HG03108 (cell line): ENCODE data around the gene ERCC6.

ENCODE experiments used
- ATAC-seq: cut with Tn5 transposase; IDR thresholded peaks from one replicate; pipeline ENCODE4 v1.9.1; 2021; ENCODE audit warnings: moderate library complexity; ENCODE audit not compliant: unreplicated experiment

The ERCC6 gene

DNA sequence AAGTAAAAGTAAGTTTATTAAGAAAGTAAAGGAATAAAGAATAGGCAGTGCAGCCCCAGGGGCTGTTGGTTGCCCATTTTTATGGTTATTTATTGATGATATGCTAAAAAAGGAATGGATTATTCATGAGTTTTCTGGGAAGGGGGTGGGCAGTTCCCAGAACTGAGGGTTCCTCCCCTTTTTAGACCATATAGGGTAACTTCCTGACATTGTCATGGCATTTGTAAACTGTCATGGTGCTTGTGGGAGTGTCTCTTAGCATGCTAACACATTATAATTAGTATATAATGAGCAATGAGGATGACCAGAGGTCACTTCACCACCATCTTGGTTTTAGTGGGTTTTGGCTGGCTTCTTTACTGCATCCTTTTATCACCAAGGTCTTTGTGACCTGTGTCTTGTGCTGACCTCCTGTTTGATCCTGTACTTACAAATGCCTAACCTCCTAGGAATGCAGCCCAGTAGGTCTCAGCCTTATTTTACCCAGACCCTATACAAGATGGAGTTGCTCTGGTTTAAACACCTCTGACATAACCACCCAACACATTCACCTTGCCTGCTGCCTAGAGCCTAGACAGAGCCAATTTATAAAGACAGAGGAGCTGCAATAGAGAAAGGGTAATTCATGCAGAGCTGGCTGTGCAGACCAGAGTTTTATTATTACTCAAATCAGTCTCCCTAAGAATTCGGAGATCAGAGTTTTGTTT is 10.9 kb upstream of the ERCC6 start:
- ATAC-seq, result no peak

DNA sequence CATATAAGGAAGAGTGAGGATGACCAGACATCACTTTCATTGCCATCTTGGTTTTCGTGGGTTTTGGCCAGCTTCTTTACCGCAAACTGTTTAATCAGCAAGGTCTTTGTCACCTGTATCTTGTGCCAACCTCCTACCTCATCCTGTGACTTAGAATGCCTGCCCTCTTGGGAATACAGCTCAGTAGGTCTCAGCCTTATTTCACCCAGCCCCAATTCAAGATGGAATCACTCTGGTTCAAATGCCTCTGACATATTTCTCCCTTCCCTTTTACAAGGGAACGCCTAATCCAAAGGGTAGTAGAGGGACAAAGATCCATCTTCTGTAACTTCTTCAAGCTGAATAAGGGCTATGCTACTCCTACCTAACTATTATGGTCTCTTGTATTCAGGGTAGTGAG is 4.7 kb upstream of the ERCC6 start:
- no peak for ATAC-seq

DNA sequence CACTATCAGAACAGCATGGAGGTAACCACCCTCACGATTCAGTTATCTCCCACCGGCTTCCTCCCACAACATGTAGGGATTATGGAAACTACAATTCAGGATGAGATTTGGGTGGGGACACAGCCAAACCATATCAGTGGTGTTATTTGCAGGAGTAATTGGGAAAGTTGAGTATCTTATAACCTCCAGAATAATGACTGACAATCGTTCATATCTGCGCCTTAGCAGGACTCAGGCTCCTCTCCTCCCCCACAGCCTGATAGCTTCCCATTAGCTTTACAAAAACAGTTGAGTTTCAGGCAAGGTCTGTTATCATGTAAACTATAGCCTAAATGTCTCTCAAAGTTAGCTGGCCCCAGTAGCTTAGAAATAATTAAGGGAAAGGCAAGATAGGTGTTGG is 3.4 kb upstream of the ERCC6 start:
- no peak for ATAC-seq

DNA sequence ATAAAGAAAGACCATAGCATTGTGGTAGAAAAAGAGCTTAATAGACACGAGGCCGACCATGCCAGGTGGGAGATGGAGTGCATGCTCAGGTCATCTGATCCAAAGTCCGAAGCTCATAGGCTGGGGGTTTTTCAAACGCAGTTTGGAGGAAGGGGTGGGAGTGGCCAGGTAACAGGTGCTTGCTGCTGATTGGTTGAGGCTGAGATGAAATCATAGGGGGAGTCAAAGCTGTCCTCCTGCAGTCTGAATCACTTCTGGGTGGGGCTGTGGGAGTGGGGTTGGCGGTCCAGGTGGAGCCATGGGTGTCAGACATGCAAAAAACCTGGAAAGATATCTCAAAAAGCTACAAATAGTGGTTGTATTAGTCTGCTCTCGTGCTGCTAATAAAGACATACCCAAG is 2.8 kb upstream of the ERCC6 start:
- ATAC-seq, result no peak

DNA sequence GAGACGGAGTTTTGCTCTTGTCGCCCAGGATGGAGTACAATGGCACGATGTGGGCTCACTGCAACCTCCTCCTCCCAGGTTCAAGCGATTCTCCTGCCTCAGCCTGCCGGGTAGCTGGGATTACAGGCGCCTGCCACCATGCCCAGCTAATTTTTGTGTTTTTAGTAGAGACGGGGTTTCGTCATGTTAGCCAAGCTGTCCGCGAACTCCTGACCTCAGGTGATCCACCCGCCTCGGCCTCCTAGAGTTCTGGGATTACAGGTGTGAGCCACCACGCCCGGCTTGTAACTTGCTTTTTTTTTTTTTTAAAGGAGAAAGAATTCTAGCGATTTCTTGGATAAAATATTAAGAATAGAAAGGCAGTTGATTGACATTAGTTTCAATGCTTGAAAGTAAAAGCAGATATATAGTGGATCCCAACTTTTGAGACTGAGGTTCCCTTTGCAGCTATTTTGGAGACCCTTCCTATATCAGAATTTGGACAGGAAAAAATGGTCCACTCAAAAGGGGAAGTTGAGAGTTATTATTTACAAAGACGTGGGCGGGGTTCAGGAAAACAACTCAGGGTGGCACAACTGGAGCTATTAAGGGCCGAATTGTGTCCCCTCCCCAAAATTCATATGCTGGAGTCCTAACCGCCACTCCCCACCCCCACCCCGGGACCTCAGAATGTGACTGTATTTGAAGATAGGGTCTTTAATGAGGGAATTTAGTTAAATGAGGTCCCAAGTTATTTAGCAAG is 1.3 kb upstream of the ERCC6 start:
- no peak for ATAC-seq

DNA sequence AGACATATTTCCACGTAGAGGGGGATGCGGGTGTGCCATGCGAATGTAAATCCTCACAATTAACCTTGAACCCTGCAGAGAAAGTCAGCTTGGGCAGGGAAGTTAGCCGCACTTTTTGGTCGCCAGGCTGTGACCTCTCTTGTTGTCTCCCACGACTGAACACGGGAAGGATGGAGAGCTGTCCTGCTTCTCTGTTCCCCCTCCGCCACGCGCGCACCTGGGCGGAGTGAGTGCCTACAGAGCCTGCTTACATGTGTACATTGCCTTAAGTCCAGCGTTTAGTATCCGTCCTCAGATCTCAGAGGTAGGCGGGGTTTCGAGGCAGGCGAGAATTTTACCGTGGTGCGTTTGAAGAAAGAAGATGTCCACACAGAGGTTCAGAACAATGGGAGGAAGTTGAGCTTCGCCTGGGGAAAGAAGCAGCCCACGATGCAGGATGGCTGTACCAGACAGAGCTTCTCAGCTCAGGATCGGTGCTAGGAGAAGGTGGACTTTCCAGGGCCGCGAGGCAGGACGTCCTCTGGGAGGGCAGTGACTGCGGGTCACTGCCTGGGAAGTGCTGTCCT is 482 bp upstream of the ERCC6 start:
- ATAC-seq, result no peak

DNA sequence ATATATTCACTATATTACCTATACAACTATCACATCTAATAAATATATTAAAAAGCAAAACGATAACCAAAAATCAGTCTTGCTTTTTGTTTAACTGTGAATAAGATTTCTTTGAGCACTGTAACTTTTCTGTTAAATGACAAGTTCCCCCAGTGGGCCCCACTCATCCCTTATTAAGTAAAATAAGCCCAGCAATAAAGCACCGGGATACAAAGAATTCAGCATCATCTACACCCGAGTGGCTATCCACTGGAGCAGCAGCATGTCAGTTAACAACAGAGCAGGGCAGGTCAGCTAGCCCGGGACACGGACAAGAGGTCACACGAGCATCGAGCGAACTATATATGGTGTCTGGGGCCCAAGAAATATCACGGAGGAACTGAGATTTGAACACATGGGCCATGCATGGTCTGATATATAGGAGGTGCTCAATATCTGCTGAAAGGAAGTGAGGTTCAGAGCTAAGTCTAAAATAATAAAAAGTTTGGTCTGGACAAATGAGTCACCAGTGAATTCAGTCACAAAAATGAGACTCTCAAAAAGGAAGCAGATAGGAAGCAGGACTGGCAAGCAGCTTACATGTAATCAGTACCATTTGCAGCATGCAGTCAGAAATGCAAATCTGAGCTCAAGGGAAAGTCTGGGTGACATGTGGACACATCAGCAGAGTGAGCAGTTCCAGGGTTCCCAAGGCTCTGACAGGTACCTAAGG is 4.1 kb downstream of the ERCC6 start:
- ATAC-seq, result peak; percentile 55

DNA sequence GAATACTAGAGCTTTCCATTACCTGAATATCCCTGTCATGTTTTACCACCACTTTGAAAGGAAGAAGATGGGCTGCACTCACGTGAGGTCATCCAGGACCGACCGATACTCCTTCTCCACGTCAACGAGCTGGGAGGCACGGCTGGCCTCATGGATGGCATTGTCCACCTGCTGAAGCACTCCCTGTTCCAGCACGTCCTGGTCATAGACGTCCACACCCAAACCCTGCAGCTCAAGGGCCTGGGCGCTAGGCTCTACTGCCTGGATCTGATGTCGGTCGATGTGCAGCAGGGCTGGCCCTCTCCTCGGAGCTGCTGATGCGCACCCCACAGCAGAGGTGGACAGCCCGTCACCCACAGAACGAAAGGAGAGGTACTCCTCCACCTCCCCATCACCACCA is 6.5 kb downstream of the ERCC6 start:
- no peak for ATAC-seq

DNA sequence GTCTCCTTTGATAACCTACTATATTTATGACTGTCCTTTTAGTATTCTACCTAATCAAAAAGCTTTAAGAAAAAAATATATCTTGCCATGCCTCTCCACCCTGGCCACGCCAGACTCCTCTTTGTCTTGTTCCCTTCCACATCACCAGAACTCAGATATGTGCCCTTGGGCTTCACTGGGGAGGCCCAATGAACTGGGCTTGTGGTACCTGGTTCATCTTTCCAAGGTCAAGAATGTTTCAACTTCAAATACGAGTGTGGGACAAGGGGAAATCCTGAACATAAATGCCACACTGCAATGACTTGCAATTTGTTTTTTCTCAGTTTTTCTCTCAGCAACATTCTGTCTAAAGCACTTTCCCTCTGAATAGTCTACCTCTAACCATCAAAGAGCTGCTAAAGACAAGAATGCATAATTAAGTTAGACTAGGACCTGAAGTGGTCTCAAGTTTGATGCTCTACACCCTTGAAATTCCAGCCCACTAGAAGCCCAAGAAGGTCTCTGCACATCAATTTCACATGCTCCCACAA is 9.9 kb downstream of the ERCC6 start:
- ATAC-seq, result no peak

DNA sequence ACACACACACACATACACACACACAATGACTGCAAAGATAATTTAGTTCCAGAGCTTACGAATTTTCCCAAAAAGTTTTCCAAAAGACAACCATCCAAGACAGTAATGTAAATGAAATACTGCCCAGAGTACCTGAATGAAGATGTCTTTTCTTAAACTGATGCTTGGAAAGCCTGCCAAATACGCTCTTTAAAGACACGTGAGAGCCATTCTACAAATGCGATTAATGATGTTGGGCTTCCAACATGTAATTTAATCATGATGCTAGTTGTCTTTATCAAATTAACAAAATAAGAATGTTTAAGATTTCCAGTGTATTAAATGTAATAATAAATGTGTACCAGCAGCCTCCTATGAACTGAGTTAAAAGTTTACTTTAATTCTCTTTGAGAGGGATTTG is 11.1 kb downstream of the ERCC6 start:
- no peak for ATAC-seq

DNA sequence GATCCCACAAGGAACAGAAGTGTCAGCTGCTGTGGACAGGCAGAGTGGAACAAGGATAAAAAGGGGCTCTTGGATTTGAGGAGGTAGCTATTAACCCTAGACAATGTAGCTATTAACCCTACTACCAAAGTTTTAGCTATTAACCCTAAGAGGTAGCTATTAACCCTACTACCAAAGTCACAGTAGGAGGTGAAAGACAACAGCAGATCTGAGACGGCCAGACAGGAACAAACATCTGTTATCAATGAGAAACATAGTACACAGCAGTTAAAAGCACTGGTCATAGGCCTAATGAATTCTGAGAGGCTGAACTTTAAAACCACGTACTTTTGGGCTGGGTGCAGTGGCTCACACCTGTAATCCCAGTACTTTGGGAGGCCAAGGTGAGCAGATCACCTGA is 11.9 kb downstream of the ERCC6 start:
- ATAC-seq, result no peak

DNA sequence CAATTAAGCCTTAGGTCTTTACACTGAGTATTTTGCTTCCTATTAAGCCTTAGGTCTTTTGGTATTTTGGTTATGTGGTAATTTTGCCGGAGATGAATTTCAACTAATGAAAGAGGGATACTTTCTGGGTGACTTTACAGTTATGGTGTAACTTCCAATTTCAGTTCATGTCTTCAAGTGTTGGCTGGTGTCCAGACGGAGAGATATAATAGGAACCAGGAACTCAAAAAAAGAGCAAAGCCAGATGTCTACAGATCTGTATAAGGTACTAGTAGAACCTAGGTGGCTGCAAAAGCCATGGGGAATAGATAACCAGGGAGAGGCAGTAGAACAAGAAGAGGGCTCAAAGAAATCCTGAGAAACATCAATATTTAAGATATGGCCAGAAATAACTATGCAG is 12.3 kb downstream of the ERCC6 start:
- ATAC-seq, result no peak

DNA sequence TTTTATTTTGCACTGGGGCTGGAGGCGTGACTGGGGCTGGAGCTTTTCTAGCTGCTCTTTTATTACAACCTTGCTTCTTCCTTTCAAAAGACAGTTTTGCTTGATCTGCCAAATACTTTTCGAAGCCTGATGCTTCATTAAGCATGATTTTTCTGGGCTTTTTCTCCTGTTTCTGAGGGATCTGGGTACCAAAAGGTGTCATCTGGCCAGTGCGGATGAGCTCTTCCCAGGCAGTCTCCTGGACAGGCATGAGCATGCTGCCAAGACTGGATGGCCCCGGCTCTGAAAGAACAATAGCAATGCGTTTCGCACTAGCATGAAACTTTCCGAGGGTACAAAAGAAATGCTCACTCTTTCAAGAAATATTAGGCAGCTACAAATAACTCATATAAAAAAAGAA is 14.4 kb downstream of the ERCC6 start:
- no peak for ATAC-seq

DNA sequence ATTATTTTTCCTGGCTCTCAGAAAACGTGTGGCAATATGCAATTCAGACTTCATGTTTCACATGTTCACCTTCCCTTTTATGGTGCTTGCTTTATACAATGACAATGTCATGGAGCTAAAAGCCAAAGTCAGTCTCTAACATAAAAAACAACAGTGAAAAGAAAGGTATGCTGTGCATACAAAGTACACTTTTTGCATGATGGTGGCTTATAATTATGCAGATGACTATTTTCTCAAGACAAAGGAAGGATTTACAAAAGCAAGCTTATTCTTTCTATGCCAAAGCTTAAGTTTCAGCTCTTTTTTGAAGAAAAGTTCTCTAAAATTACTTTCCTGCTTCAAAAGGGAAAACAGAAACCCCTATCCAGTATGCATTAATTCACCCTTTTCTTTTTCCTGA is 15.6 kb downstream of the ERCC6 start:
- no peak for ATAC-seq

DNA sequence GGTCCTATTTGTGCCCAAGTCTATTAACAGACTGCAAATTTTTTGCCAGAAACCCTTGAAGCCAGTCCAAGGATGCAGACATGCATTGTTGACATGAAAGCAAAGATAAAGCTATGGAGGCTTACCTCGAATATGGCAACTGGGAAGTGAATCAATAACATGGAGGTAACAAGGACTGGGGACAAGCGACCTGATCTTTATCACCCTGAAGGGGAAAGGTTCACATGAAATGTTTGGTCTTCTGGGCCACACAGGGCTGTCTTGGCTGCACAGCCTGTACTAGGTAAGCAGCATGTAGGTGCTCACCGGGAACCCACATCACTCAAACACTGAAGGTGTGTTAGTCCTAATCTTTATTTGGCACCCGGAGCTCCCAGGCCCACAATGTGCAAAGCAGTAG is 17.9 kb downstream of the ERCC6 start:
- ATAC-seq, result no peak

DNA sequence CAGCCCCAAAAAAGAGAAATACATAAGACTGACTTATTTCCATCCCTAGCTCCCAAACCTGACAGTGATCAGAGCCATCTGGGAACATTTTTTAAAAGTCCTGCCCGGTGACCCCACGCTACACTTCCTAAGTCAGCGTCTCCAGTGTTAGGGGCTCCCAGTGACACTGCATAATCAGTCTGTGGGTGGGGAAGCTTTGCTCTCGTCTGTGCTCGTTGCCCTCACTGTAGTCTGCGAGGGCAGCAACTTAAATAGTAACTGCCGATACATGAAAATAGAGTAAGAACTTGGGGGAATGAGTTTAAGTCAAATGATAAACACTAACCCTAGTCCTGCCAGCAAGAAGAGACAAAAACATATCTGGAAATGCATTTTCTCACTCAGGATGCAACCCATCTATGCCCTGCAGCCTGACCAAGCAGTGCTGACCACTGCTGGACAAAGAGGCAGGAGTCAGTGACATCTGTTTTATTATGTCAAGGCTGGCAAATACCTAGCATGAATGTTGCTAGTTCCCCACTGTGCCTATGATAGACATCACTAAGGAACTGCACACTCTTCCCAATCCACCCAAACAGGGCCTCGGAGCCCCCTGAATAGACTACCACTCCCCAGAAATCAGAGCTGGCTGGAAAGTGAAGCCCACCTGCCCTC is 18.7 kb downstream of the ERCC6 start:
- no peak for ATAC-seq

DNA sequence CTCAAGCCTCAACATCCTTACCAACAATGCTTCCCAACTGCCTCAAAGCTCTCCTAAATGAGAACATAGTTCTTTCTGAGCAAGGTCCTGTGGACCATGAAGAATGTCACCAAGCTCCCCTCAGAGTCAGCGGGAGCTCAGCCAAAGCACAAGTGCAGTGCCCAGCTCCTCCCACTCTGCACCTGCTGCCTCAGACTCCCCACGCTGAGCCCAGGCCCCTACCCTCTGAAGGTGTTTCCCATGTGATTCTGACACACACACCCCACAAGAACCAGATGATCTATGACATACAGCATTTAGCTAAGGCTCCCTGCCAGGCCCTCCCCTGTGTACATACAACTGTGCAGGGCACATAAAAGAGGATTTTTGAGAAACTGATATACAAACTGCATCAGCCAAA is 19.2 kb downstream of the ERCC6 start:
- no peak for ATAC-seq

DNA sequence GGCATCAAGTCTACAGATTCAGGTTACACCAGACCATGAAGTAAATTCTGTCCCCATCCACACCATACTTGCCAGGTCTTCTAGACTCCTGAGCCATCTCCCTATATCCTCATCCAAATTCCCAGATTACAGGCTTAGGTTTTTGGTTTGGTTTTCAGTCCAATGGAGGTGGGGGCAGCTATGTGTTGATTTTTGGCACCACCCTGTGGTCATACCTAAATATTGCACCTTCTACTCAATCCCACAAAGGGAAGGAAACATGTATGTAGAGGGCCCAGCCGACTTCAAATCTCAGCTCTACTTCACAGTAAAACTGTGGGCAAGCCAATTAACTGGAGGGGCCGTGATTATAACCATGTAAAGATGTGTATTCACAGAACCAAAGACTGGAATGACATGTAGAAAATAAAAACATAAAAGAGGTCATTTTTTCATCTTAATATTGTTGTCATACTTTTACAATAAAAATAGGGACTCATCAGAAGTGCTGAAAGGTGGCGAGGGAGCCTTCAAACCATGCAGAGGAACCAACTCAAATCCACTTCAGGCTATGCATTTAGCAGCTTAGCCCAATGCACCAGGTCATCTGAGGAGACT is 19.8 kb downstream of the ERCC6 start:
- ATAC-seq, result no peak

DNA sequence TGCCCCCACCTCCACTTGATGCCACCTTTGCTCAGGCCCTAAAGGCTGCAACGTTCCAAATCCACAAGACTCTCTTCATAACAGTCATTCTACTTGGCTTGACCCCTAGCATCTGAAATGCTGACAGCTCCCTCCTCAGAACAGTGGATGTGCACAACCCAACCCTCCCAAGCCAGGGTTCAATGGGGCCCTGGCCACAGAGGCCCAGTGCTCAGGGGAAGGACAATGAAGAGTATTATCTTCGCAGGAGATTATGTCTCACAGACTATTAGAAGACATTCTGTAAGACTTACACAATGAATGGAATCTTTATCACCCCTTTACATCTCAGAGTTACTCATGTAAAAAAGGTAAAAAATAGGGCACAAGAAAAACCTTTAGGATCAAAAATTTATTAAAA is 20.4 kb downstream of the ERCC6 start:
- ATAC-seq, result no peak

DNA sequence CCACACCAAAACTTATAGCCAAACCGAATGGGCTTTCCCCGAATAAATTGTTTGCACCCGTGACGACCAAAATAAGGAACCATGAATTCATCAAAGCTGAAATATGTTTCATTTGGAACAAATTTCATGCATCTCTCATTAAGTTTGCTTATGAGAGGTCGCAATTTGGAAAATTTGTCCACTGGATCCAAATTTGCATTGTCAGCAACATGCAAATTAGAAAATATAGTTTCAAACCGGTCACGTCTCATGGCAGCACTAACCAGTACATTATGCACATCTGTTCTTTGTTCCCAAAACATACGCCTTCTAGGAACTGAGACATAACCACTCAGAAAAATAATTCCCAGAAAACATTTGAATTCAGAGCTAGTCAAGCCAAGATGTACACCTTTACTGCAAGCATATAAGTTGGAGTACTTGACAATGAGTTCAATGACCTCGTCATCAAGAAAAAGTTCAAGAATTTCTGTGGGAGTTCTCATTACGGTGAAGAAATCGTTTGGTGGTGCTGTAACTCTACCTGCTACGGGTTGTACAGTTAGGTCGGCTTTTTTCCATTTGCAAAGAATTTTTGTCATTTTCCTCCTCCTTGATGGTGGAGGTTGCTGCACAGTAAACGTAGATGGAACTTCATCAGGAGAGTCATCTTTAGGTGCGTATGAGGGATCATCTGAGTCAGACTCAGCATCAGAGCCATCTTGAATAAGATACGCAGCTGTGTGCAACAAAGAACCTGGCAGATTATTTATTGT is 22.5 kb downstream of the ERCC6 start:
- no peak for ATAC-seq
